ENCODE measurements around the gene SPOCK1.

- no peak for TF ChIP-seq EZH2 (IDR thresholded peaks at IDR 0.05; ENCODE audit: insufficient read depth, poor library complexity, severe bottlenecking)
- no peak for TF ChIP-seq EZH2phosphoT487 (IDR thresholded peaks at IDR 0.05; ENCODE audit: insufficient read depth, low read depth)
These were observed 316.6 kb downstream of the SPOCK1 start for GRCh38 chr5:137182576-137182975.
